GM12865 (cell line): ENCODE data around the gene PABPC3.

Experiments used
- DNase-seq: peaks from one replicate; pipeline ENCODE4 v3.0.0; 2010; ENCODE audit warnings: low read depth
- H3K4me3 ChIP-seq: 2 replicates; pipeline ENCODE4 v1.5.1; 2011; ENCODE audit warnings: mild to moderate bottlenecking, low read depth, low read length, control low read depth
- TF ChIP-seq, protein P1 (sequence below): IDR thresholded peaks from 2 replicates; pipeline ENCODE4 v1.5.1; 2011; ENCODE audit warnings: low read length, control low read depth, low read depth, inconsistent platforms; ENCODE audit not compliant: insufficient read depth; ENCODE audit errors: missing control alignments

The PABPC3 gene

GRCh38 chr13:25110956-25111584, 15.1 kb downstream of the PABPC3 start:
- H3K4me3 ChIP-seq: no peak overlapping the region

DNA sequence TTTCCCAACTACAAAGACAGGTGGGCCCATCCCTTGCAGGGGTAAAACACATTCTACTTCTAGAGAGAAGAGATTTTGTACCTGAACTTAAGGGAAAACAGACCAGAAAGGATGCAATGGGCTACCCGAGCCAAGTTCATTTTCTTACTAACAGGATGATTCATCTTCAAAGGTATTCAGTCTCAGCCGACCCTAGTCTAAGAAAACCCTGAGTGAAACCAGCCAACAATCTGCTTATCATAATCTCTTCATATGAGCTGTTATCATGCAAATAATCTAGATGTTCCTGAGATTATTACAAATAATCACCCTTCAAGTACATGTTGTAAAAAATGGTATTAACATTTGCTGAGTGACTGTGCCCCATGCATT, 15.6 kb downstream of the PABPC3 start:
- TF ChIP-seq, protein P1, sequence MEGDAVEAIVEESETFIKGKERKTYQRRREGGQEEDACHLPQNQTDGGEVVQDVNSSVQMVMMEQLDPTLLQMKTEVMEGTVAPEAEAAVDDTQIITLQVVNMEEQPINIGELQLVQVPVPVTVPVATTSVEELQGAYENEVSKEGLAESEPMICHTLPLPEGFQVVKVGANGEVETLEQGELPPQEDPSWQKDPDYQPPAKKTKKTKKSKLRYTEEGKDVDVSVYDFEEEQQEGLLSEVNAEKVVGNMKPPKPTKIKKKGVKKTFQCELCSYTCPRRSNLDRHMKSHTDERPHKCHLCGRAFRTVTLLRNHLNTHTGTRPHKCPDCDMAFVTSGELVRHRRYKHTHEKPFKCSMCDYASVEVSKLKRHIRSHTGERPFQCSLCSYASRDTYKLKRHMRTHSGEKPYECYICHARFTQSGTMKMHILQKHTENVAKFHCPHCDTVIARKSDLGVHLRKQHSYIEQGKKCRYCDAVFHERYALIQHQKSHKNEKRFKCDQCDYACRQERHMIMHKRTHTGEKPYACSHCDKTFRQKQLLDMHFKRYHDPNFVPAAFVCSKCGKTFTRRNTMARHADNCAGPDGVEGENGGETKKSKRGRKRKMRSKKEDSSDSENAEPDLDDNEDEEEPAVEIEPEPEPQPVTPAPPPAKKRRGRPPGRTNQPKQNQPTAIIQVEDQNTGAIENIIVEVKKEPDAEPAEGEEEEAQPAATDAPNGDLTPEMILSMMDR: no peak
- no peak for DNase-seq
- H3K4me3 ChIP-seq: no peak overlapping the region

More at GRCh38 chr13:25110956-25111584, 15.1 kb downstream of the PABPC3 start:
- TF ChIP-seq, protein P1: no peak
- no peak for DNase-seq

- H3K4me3 ChIP-seq: no peak overlapping the region
- TF ChIP-seq, protein P1: no peak
- no peak for DNase-seq
Measured at GRCh38 chr13:25112695-25113255, 16.8 kb downstream of the PABPC3 start.

DNA sequence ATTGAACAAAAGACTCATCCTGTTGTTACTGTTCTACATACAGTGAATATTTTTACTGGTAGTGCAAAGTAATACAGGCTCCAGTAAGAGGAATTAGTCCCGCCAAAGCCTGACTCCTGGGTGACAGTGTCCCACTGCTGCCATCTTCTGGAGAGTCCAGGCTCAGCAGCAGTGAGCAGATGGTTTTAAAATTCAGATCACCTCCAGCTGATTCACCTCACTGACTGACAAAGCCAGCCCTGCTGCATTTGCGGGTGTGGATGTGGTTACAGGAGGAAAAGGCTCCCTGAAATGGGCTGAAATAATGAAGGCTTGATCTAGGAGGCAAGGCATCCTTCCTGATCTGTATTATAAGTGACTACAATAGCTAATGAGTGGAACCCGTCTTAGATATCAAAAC, 18.3 kb downstream of the PABPC3 start:
- TF ChIP-seq, protein P1: peak; percentile 95
- no peak overlapping the region for H3K4me3 ChIP-seq
- DNase-seq: peak; percentile 81

DNA sequence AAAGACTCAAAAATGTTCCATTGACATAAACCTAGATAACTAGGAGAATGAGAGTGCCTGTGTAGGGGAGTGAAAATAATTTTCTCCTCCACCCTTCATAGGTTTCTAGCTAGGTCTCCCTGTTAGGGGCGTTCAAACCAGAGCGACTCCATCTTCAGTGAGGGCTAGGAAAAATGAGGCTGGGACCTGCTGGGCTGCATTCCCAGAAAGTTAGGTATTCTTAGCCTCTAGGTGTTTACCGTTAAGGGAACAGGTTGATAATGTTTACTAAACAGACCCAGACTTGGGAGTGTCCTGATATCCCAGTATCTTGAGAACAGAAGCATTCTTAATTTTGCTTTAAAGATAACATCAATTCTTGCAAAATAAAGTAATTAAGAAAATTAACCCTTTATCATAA, 20.1 kb downstream of the PABPC3 start:
- no peak for DNase-seq
- TF ChIP-seq, protein P1: no peak
- no peak overlapping the region for H3K4me3 ChIP-seq

DNA sequence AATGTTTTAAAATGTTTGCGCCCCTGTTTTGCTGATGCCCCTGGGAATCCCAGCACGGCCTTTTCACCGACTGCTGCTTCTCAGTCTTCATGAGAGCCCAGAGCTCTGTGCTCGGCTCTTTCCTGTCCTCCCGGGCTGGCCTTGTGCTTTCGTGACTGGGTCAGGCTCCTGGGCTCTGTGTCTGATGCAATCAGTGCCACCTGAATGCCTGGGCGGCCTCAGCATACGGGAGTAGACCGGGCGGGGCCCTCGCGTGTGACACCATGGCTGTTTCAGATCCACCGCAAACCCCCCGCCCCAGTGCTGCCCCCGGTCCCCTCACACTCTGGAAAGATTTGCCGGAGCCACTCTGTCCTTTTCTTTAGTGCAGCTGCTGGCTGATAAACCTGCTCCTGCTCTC, 21.4 kb downstream of the PABPC3 start:
- DNase-seq: no peak
- TF ChIP-seq, protein P1: no peak
- no peak overlapping the region for H3K4me3 ChIP-seq

DNA sequence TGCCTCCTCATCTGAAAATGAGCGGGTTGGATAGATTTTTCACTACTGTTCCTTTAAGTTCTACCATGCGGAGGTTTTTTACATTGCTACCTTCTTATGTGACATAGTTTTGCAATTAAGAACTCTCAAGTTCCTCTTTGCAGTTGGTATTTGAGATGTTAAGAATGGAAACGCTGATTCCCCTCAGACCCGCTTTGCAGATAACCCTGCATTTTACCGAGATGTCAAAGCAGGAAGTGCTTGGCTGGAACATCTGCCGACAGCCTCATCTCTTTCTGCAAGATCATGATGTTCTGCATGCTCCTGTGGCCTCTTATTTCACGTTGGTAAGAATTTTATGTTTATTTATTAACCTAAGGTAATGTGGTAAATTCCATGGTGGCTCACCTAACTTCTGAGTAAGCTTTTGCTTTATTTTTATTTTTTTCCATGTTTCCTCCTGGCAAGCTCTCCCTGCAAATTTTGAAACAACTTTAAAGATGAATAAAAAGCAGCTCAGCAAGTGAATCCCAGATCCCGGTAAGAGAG, 22.5 kb downstream of the PABPC3 start:
- no peak overlapping the region for H3K4me3 ChIP-seq
- DNase-seq: no peak
- TF ChIP-seq, protein P1: no peak
